ELF-1 (cell line): Measurements from ENCODE around the gene TTLL12.

ENCODE experiments used
- DNase-seq: peaks from one replicate; pipeline ENCODE4 v3.0.0-alpha.2; 2016; ENCODE audit warnings: low read depth, low spot score

TTLL12 gene

DNA sequence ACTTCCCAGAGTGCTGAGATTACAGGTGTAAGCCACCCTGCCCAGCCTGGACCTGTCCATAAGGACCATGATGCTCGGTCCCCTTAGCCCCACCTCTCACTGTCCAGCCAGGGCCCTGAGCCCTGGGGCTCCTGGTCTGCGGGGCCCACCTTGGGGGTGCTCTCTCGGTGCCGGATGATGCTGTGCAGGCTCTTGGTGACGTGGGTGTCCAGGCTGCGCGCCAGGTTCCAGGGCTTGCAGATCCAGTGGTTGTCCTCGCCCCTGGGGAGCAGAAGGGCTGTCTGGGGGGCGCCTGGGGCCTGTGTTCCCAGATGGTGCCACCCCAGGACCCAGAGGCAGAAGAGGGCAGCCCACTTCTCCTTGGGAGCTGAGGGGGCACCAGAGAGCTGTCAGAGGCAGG is 13.4 kb downstream of the TTLL12 start:
- DNase-seq = no peak

DNA sequence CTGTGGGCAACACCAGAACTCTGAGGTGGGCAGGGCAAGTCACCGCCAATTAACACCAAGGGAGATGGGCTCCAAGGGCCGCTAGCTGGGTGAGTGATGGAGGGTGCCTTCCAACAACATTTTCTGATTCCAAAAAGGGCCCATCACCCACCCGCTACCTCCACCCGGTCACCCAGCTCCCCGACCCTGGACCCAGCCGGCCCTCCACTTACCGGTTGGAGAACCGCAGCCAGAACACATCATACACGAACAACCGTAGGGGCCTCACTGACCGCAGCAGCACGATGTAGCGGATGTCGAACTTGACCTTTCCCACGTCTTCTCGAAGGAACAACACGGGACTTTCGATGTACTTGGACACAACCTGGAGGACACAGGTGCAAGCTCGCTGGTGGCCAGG is 14.7 kb downstream of the TTLL12 start:
- no peak for DNase-seq

DNA sequence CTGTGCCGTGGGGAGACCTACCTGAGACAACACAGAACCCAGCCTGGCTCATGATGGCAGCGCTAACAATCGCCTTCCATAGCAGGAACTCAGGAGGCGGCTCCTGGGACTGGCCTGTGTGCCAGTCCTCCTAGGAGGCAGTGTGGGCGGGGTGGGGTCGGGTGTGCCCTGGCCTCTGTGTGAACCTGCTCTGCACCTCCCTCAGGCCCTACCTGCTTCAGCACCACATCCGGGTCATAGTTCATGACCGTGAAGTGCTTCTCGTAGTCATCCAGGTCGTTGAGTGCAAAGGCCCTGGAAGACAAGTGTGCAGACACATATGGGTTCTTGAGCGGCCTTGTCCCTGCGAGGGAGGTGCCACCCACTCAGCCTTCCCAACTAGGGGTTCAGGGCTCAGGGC is 15.3 kb downstream of the TTLL12 start:
- no peak for DNase-seq

DNA sequence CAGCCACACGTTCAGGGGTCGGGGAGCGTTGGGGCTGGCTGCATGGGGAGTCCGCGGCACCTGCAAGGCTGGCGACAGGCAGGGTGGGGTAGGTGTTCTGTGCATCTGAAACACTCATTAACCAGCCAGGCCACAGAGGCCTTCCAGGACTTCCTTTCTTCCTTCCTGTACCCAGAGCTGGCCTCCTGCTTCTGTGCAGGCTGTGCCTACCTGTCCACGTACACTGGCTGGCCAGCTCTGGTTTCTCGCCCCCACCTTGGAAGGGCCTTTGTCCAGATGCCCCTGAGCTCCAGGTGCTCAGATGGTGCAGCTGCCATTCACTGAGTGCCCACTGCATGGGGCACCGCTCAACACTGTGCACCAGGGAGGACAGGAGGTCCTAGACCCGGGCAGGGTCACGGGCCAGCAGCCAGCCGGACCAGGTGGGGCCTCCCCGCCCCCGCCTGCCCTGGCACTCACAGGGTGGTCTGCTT is 15.9 kb downstream of the TTLL12 start:
- no peak for DNase-seq

DNA sequence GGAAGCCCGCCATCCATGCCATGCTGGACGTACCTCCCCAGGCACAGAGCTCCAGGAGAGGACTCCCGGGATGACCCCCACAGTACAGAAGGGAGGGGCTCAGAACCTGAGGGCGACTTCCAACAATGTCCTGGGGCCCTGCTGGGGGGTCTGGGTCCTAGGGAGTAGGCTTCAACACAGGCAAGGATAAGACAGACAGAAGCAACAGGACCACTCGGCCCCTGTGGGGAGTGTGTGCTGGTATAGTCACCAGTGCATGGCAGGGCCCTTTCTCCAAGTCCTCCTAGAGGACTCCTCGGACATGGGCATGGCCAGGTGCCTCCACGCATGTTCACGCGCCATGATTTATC is 16.8 kb downstream of the TTLL12 start:
- no peak for DNase-seq

DNA sequence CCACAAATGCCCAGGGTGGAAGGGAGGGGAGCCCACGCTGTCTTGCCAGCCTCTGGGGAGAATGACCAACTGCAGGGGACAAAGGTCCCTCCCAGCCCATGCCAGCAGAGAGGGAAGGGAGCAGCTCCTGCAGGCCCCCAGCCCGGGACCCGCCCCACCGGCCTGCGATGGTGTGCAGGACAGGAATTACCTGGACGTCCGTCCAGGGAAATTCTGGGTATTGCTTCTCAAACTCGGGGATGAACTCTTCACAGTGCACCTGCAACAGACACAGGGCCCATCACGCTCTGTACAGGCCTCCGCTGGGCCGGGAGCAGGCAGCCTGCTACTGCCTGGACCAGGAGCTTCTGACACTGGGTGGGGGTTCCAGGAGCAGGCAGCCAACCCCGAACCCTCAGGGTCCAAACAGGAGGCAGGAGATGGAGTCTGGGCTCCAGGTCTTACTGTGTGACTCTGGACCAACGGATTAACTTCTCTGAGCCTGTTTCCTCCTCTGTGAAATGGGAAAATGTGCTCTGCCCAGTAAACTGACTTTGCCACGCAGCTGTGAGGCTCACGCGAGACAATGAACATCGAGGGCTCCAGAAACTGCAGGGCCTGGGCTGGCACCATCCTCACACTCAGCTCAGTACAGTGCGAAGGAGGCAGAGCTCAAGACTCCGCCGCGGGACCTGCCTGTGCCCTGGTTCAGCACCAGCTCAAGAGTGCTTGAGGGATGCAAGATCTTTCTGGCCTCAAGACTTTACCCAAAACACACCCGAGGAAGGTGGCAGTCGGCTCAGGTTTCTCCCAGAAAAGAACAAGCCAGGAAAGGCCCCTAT is 17.4 kb downstream of the TTLL12 start:
- DNase-seq = no peak

DNA sequence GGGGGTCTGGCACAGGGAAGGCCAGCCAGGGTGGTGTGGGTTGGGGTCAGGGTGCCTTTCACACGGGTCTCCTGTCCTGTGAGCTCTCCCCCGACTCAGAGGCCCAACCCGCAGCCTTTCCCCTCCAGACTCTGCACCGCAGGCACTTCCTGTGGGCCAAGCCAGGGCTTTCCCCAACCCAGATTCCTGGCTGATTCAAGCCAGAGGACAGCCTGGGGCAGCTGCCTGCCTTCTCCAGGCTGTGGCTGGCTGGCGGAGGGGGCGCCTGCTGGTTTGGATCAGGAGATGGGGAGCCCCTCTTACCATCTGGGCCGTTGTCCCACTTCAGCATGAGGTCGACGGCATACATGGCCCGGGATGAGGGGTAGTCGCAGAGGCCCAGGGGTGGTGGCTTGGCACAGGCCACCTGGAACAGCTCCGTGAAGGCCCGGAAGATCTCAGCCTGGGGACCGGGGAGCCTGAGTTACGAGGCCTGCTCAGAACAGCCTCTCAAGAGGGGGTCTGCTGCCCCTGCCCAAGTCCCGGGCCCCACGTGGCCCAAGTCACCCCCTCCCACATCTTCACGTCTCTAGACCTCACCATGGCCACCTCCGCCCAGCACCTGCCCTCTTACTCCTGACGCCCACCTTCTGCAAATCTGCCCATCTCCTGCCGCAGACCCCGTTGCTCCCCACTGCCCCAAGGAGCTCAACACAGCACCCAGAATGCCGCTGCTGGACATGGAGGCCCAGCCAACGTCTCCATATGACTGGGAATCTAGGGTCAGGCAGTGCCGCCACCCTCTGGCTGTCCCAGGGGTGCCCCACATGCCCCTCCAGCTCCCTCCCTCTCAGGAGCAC is 18.2 kb downstream of the TTLL12 start:
- DNase-seq = no peak

DNA sequence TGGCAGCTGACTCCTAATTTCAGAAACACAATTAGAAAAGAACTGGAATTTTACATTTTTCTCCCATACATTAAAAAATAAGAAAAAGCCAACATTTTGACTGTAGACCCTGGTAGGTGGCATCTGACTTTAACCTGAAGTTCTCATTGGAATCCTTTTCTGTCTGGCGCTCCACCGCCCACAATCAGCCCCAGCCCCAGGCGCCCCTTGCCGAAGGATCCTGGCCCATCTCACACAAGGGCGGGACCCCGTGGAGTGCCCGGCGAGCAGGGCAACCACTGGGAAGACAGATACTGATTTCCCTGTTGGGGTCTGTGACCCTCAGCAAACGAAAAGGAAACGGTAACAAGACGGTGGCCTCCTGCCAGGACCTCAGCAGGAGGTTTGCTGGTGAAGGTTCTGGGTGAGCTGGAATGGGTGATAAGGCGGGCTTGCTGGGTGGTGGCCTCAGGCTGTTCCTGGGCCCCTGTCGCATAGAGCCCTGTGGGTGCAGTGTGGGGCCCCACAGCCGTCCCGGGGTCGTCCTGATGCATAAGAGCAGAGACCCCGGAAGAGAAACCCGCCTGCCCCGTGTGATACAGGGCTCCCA is 19.8 kb downstream of the TTLL12 start:
- DNase-seq = no peak

DNA sequence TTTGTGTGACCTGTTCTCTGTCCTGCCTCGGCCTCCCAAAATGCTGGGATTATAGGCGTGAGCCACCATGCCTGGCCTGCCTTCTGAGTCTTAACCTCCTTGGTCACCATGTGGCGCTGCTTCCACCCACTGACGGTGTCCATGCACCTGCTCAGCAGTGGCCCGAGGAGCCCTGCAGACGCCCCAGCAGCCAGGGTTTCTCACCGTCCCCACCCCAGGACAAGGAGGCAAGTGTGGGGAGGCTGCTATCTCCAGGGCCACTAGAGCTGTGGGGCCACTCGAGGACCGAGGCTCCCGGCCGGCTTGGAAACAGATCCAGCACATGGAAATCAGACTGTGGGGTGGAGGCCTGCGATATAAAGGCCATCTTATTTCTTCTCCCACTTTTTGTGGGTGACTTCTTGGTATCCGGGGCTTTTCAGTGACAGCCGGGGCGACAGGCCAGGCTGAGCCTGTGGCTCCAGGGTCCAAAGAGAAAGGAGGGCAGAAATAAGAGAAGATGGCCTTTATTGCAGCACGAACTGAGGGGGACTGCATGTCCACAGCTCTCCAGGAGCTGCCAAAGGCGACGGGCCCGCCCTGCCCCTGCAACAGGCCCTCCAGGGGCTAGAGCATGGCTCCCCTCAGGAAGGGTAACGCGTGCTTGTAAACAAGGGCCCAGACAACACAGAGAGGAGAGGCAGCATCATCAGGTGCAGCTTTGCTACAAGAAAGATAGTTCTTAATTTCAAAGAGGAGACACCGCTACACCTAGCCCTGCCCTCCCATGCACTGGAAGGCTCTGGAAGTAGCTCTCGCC is 20.6 kb downstream of the TTLL12 start:
- DNase-seq = no peak

DNA sequence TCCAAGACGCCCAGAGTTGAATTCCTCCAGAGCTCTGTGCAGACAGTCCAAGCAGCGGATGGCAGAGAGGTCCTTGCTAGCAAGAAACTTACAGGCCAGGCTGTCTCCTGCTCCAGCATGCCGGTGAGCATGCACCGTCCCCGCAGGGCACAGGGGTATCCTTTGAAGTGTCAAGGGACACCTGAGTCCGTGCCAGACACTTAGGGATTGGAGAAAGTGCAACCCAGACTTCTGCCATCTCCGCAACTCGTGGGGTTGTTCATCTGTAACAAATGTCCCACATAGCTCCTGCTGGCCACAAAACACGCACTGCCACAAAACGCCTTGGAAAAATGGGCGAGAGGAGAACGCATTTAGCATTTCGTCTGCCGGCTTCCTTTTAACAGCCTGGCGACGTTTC is 22.3 kb downstream of the TTLL12 start:
- peak; percentile 38 for DNase-seq

DNA sequence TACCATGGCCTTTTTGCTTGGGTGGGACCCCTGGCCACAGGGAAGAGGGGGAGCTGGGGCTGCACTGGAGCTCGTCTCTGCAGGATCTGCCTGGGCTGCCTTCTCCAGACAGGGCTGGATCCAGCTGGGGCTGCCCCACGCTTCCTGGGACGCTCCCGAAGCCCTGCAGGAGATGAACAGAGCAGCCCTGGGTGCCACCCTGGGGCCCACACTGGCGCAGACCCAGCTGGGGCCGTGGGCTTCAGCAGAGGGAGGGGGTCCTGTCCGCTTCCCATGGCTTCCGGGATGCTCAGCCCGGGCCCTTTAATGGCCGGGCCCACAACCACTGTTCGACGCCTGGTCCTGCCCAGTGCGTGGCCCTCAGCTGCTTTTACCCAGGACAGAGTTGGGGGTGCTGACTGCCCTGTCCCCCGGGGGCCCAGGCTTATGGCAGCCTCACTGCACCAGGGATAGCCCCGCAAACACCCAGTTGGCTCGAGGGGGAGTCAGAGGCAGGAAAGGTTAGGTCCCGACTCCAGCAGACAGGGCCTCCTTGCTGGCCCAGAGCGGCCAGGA is 23.6 kb downstream of the TTLL12 start:
- no peak for DNase-seq

DNA sequence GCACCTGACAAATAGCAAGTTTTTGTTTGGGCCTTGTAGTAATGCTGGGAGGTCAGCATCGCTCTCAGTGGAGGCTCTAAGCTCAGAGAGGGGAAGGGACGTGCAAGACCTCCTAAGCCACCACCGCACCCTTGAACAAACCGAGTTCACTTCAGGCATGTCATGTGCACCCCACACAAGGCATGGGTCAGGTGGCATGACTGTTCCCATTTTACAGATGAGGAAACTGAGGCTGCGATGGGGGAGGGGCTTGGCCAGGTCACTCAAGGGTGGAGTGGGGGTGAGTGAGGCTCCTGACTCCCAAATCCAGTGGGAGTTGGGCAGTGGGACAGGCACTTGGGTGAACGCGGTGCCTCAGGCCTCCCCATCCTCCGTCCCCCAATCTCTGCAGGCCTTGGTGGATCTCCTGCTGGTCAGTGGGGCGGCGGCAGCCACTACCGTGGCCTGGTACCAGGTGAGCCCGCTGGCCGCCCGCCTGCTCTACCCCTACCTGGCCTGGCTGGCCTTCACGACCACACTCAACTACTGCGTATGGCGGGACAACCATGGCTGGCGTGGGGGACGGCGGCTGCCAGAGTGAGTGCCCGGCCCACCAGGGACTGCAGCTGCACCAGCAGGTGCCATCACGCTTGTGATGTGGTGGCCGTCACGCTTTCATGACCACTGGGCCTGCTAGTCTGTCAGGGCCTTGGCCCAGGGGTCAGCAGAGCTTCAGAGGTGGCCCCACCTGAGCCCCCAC is 24.4 kb downstream of the TTLL12 start:
- DNase-seq = no peak

DNA sequence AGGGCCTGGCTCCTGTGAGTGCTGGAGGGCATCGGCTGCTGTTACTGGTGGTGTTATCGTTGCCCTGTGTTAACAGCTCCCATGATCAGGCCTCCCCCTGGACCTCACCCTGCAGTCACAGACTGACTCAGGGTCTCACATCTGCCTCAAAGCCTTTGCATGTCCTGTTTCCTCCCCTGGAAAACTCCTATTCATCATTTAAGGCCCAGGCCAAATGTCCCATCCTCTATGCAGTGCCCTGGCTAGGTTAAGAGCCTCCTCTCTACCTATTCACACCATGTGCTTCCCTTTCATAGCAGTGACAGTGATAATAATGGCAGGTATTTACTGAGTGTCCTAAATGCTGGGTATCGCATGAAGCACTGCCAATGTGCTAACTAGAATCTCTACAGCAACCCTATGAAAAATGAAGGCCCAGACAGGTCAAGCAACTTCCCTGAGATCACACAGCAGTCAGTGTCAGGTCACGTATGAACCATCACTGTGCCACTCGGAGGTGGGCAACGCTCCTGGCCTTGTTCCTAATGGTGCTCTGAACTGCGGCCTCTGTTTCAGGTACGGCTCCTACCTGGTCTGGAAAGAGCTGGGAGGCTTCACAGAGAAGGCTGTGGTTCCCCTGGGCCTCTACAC is 26.3 kb downstream of the TTLL12 start:
- DNase-seq = no peak

DNA sequence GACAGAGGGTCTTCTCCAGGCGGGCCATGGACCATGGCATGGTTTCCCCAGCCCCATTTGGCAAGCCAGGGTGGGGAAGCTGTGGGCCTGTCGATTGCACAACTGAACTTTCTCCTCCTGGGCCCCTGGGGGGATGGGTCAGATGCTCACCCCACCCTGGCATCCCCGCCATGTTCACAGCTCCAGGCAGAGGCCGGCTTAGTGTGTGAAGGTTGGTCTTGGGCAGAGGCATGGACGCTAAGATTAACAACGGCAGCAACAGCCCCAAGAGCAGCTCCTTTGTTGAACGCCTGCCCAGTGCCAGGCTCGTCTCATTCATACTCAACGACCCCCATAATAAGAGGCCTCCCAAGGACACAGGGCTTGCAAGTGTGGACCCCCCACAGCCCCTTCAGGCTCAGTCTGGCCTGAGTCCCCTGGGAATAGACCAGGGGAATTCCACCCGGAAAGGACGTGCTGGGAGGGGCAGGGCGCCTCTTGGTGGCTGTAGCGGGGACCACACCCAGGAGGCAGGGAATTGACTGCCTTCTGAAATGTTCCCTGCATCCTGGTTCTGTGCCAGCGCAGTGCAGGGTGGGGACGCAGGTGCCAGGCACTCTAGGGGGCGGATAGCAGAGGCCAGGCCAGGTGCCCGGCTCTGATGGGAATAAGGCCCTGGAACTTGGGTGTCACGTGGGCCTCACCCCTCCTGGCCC is 27.3 kb downstream of the TTLL12 start:
- peak; percentile 58 for DNase-seq

DNA sequence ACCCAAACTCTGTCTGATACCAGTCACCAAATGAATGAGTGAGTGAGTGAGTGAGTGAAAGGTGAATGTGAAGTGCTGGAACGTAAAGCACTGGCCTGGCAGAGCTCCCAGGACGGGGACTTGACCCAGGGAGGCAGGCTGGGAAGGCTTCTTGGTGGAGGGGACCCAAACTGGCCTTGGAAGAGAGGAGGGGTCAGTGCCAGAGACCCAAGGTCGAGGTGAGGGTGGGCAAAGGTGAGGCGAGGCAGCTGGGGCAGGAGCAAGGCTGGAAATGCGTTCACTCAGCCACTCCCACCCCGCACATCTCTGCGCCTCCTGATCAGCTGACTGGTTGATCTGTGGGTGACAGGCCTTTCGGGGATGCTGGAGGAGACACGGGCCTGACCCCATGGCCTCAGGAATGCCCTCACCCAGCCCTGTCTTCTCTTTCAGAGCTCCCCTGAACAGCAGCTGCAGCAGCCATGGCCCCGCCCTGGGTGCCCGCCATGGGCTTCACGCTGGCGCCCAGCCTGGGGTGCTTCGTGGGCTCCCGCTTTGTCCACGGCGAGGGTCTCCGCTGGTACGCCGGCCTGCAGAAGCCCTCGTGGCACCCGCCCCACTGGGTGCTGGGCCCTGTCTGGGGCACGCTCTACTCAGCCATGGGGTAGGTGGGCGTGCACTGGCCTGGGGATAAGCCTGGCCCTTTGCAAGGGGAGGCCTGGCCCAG is 28.0 kb downstream of the TTLL12 start:
- no peak for DNase-seq

DNA sequence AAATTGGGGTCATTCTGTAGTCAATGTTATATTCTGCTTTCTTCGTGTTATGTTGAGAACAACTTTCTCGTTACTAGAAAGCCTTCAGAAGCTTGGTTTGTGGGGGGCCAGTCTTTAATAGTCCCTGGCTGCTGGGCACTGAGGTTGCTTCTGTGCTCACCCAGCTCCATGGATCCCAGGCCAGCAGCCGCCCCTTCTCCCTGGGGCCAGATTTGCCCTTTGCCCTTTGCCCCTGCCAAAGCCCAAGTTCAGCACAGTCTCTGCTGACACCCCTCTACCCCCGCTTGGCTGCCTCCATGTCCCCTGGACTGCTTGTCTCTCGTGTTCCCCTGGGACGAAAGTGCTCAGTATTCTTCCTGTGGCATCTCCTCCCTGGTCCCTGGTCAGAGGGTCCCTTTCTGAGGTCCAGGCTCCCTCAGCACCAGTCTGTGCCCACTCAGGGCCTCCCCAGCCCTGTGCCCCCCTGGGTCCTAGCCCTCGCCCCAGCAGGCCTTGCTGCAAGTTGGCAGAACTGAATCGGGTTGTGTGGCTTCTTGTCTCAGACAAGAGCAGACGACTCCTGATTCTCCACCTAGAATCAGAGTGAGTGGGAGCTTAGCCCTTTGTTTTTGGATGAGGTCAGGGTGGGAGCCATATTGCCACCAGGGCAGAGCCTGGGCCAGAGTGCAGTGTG is 28.9 kb downstream of the TTLL12 start:
- DNase-seq = no peak

DNA sequence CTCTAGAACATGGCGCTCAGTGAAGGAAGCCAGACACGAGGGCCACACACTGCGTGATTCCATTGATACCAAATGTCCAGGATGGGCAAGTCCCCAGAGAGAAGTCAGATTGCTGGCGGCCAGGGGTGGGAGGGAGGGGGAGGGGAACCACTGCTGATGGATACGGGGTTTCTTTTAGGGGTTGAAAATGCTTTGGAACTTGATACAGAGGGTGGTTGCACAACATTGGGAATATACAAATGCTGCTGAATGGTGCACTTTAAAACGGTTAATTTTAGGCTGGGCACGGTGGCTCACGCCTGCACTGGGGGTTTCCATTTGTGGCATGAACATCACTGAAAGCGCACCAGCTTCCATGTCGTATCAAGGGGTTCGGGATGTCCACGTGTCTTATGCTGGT is 30.5 kb downstream of the TTLL12 start:
- DNase-seq = no peak

DNA sequence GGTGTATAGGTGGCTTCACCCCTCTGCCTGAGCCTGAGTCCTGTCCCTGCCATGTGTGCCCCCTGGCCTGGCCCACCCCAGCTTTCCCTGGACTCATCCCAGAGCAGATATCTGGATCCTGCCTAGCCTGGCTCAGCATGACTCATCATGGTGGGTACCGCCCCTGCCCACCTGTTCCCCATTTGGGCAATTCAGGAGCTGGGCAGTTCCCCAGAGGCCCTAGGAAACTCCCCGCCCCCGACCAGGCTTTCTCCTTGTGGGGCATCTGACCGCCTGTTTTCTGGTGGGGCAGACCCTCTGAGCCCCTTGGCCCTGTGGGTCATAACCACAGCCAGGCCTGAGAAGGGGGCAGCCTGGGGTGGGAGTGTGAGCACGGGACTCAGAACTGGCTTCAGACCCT is 31.1 kb downstream of the TTLL12 start:
- DNase-seq = no peak
